ENCODE data around the gene PARD3B.

DNA sequence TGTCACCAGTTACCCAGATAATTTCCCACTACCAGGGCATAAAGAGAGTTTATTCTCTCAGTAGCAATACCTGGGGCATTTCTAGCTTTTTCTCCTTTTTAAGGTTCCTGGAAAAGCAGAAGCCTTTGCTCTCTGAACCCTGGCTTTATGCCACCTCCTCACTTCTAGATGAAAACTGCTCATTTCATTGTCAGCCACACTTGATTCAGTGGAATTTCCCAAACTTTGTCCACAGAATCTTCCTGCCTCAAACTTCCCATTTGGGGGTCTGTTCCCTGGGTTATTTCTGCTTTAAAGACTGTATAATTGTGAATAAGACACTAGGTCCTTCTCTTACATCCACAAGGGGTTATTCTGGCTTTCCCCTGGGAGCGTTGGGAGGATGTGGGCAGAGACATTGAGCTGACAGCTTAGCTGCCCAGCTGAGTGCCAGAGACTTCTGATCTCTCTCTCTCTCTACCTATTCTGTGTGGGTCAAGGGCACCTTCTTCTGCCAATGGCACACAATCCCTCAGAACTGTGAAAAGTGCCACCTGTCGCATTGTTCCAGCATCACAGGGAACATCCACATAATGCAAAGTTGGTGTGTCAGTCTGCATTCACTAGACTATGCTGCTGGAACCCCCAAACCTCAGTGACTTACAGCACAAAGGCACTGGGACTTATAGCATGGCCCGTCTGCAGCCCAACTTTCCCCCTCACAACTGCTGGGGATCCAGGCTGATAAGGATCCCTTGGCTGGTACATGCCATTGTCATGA is 1117.1 kb downstream of the PARD3B start:
- TF ChIP-seq POLR2A (IDR thresholded peaks at IDR 0.05; ENCODE audit: insufficient read depth in 1 of 2, low read depth in 2 of 2, low read length in 2 of 2) = no peak
- TF ChIP-seq, protein P1, sequence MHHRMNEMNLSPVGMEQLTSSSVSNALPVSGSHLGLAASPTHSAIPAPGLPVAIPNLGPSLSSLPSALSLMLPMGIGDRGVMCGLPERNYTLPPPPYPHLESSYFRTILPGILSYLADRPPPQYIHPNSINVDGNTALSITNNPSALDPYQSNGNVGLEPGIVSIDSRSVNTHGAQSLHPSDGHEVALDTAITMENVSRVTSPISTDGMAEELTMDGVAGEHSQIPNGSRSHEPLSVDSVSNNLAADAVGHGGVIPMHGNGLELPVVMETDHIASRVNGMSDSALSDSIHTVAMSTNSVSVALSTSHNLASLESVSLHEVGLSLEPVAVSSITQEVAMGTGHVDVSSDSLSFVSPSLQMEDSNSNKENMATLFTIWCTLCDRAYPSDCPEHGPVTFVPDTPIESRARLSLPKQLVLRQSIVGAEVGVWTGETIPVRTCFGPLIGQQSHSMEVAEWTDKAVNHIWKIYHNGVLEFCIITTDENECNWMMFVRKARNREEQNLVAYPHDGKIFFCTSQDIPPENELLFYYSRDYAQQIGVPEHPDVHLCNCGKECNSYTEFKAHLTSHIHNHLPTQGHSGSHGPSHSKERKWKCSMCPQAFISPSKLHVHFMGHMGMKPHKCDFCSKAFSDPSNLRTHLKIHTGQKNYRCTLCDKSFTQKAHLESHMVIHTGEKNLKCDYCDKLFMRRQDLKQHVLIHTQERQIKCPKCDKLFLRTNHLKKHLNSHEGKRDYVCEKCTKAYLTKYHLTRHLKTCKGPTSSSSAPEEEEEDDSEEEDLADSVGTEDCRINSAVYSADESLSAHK (CRISPR knock-in tag; IDR thresholded peaks at IDR 0.05; ENCODE audit: borderline replicate concordance) = no peak
- TF ChIP-seq, protein P2, sequence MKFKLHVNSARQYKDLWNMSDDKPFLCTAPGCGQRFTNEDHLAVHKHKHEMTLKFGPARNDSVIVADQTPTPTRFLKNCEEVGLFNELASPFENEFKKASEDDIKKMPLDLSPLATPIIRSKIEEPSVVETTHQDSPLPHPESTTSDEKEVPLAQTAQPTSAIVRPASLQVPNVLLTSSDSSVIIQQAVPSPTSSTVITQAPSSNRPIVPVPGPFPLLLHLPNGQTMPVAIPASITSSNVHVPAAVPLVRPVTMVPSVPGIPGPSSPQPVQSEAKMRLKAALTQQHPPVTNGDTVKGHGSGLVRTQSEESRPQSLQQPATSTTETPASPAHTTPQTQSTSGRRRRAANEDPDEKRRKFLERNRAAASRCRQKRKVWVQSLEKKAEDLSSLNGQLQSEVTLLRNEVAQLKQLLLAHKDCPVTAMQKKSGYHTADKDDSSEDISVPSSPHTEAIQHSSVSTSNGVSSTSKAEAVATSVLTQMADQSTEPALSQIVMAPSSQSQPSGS (CRISPR knock-in tag; IDR thresholded peaks at IDR 0.05) = no peak
- TF ChIP-seq, protein P3, sequence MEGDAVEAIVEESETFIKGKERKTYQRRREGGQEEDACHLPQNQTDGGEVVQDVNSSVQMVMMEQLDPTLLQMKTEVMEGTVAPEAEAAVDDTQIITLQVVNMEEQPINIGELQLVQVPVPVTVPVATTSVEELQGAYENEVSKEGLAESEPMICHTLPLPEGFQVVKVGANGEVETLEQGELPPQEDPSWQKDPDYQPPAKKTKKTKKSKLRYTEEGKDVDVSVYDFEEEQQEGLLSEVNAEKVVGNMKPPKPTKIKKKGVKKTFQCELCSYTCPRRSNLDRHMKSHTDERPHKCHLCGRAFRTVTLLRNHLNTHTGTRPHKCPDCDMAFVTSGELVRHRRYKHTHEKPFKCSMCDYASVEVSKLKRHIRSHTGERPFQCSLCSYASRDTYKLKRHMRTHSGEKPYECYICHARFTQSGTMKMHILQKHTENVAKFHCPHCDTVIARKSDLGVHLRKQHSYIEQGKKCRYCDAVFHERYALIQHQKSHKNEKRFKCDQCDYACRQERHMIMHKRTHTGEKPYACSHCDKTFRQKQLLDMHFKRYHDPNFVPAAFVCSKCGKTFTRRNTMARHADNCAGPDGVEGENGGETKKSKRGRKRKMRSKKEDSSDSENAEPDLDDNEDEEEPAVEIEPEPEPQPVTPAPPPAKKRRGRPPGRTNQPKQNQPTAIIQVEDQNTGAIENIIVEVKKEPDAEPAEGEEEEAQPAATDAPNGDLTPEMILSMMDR (CRISPR knock-in tag; IDR thresholded peaks at IDR 0.05) = no peak
- no peak for TF ChIP-seq CREB1 (IDR thresholded peaks at IDR 0.05)
- TF ChIP-seq CREB1 (CRISPR knock-in tag; IDR thresholded peaks at IDR 0.05) = no peak
- TF ChIP-seq ZNF10 (CRISPR knock-in tag; IDR thresholded peaks at IDR 0.05; ENCODE audit: borderline replicate concordance, low read depth) = no peak
- no peak for TF ChIP-seq ZNF614 (CRISPR knock-in tag; IDR thresholded peaks at IDR 0.05; ENCODE audit: borderline replicate concordance)
- no peak for TF ChIP-seq EP300 (IDR thresholded peaks at IDR 0.05; ENCODE audit: low read depth in 2 of 2, low read length in 2 of 2)
- no peak for TF ChIP-seq EP300 (CRISPR knock-in tag; IDR thresholded peaks at IDR 0.05; ENCODE audit: borderline replicate concordance)
- TF ChIP-seq ZBTB8A (CRISPR knock-in tag; IDR thresholded peaks at IDR 0.05; ENCODE audit: borderline replicate concordance, low read depth) = no peak
- no peak for TF ChIP-seq RAD21 (CRISPR knock-in tag; IDR thresholded peaks at IDR 0.05)
- TF ChIP-seq MTF1 (CRISPR knock-in tag; IDR thresholded peaks at IDR 0.05) = no peak
- no peak for TF ChIP-seq DR1 (CRISPR knock-in tag; IDR thresholded peaks at IDR 0.05)
- no peak for TF ChIP-seq GTF2F1 (IDR thresholded peaks at IDR 0.05; ENCODE audit: low read length)
- no peak for TF ChIP-seq IRF2 (CRISPR knock-in tag; IDR thresholded peaks at IDR 0.05)

All from HepG2 (cell line).